ENCODE results near the gene ZNF205. TPM values are rescaled to one million over a fixed set of nuclear protein-coding genes. Genes with fewer than 3 reads are reported as not detected.
"Not testable (repeated sequence)": the region's sequence is repeated elsewhere in the genome, so short reads cannot be mapped to it uniquely, and the experiment has no call there.

The ZNF205 gene
- total RNA-seq, 1 experiment from 2014 or later, result 40.2 TPM

DNA sequence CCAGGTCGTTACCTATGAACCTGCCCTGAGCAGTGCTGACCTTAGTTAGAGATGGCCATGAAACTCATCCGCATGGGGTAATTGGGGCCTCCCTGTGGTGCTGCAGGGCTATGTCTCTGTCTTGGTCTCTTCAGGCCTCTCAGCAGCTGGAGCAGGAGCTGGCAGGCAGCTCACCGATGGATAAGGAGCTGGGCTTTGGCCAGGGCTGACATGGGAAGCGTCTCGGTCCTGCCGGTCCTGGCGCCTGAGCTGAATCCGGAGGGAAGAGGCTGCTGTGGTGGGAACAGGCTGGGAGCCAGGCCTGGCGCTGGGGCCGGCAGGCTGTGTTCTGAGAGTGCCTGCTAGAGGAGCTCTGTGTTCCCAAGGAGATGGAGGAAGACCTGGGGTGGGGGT lies 36.9 kb upstream of the ZNF205 start:
- DNase-seq, result peak; percentile 55
- Histone ChIP-seq H3K27me3 (ENCODE audit: control insufficient read depth, insufficient read depth, low read length) (no peaks in the 10 kb centered on the region), H3K4me3 (ENCODE audit: insufficient read depth, low read depth, low read length) (no peak overlapping the region), H3K36me3 (replicated peaks; ENCODE audit: control insufficient read depth, insufficient read depth, low read length) (no peaks in the 10 kb centered on the region)

DNA sequence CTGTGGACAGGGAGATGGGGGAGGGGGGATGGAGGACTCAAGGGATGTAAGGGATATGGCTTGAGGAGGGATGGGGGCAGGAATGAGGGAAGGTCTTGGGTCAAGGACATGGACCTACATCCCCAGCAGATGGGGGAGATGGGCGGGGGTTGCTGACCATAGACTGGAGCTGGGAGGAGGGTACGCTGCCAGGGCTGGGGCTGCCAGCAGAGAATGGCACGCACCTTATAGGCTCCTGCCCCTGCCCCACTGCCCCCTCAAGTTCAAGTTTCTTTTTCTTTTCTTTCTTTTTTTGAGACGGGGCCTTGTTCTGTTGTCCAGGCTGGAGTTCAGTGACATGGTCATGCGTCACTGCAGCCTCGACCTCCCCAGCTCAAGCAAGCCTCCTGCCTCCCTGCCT lies 36.4 kb upstream of the ZNF205 start:
- not testable (repeated sequence) for H3K36me3 ChIP-seq (replicated peaks; ENCODE audit: control insufficient read depth, insufficient read depth, low read length); DNase-seq; H3K27me3 ChIP-seq (ENCODE audit: control insufficient read depth, insufficient read depth, low read length); H3K4me3 ChIP-seq (ENCODE audit: insufficient read depth, low read depth, low read length)

DNA sequence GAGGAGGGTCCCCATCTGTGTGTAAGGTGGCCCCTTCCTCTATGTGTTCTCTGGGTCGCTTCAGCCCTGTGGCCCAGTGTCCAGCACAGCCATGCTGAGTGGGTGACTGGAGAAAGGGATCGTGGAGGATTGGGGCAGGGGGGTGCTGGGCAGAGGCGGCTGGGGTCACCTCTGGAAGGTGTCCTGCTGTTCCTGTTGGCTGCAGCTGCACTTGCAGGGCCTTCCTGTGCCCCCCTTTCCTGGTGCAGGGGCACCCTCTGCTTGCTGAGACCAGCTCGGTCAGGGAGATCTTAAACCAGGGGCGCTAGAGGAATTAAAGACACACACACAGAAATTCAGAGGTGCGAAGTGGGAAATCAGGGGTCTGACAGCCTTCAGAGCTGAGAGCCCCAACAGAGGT lies 35.8 kb upstream of the ZNF205 start:
- H3K4me3 ChIP-seq (ENCODE audit: insufficient read depth, low read depth, low read length), result no peak overlapping the region
- no peak for DNase-seq
- no peaks in the 10 kb centered on the region for H3K36me3 ChIP-seq (replicated peaks; ENCODE audit: control insufficient read depth, insufficient read depth, low read length)
- no peaks in the 10 kb centered on the region for H3K27me3 ChIP-seq (ENCODE audit: control insufficient read depth, insufficient read depth, low read length)

DNA sequence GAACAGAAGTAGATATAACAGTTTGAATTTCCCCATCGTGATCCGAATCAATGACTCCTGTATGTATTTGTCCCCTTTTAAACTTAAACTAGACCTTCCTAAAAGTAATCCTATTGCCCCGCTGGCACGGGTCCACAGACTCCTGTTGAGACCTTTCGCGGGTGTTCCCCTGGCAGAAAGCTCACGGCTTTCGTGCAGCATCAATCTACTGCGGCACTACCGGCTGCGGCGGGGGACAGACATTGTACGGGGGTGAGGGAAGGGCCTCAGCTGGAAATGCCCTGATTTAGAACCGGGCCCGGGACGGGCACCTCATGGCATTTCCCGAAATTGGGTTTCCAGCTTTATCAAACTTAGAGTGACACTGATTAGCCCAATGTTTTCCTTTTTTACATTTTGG lies 32.4 kb upstream of the ZNF205 start:
- H3K27me3 ChIP-seq (ENCODE audit: control insufficient read depth, insufficient read depth, low read length), result no peaks in the 10 kb centered on the region
- H3K4me3 ChIP-seq (ENCODE audit: insufficient read depth, low read depth, low read length), result no peak overlapping the region
- H3K36me3 ChIP-seq (replicated peaks; ENCODE audit: control insufficient read depth, insufficient read depth, low read length), result no peaks in the 10 kb centered on the region
- no peak for DNase-seq

DNA sequence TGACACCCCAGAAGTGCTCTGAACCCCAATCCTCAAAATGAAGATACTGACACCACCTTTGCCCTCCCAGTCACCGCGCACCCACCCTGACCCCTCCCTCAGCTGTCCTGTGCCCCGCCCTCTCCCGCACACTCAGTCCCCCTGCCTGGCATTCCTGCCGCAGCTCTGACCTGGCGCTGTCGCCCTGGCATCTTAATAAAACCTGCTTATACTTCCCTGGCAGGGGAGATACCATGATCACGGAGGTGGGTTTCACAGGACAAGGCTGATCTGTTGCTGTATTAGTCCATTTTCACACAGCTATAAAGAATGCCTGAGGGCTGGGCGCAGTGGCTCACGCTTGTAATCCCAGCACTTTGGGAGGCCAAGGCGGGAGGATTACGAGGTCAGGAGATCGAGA lies 30.4 kb upstream of the ZNF205 start:
- not testable (repeated sequence) for H3K4me3 ChIP-seq (ENCODE audit: insufficient read depth, low read depth, low read length); H3K36me3 ChIP-seq (replicated peaks; ENCODE audit: control insufficient read depth, insufficient read depth, low read length); H3K27me3 ChIP-seq (ENCODE audit: control insufficient read depth, insufficient read depth, low read length); DNase-seq

DNA sequence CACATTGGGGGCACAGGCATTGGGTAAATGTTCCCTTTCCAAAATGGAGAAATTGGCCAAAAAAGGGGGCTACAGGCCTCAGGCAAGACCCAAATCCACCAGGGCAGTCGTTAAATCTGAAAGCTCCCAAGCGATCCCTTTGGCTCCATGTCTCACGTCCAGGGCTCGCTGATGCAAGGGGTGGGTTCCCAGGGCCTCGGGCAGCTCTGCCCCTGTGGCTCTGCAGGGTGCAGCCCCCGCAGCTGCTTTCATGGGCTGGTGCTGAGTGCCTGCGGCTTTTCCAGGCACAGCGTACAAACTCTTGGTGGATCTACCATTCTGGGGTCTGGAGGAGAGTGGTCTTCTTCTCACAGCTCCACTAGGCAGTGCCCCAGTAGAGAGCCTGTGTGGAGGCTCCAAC lies 29.0 kb upstream of the ZNF205 start:
- not testable (repeated sequence) for H3K4me3 ChIP-seq (ENCODE audit: insufficient read depth, low read depth, low read length); H3K36me3 ChIP-seq (replicated peaks; ENCODE audit: control insufficient read depth, insufficient read depth, low read length); DNase-seq; H3K27me3 ChIP-seq (ENCODE audit: control insufficient read depth, insufficient read depth, low read length)

DNA sequence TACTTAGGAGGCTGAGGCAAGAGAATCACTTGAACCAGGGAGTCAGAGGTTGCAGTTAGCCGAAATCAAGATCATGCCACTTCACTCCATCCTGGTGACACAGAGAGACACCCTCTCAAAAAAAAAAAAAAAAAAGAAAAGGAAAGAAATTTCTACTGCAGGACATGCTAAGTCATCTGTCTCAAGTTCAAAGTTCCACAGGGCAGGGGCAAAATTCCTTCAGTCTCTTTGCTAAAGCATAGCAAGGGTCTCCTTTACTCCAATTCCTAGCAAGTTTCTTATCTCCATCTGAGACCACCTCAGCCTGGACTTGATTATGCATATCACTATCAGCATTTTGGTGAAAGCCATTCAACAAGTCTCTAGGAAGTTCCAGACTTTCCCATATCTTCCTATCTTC lies 27.9 kb upstream of the ZNF205 start:
- H3K27me3 ChIP-seq (ENCODE audit: control insufficient read depth, insufficient read depth, low read length), result no peaks in the 10 kb centered on the region
- no peak for DNase-seq
- peaks cover 9% of the 10 kb centered on the region for H3K36me3 ChIP-seq (replicated peaks; ENCODE audit: control insufficient read depth, insufficient read depth, low read length)
- no peak overlapping the region for H3K4me3 ChIP-seq (ENCODE audit: insufficient read depth, low read depth, low read length)

DNA sequence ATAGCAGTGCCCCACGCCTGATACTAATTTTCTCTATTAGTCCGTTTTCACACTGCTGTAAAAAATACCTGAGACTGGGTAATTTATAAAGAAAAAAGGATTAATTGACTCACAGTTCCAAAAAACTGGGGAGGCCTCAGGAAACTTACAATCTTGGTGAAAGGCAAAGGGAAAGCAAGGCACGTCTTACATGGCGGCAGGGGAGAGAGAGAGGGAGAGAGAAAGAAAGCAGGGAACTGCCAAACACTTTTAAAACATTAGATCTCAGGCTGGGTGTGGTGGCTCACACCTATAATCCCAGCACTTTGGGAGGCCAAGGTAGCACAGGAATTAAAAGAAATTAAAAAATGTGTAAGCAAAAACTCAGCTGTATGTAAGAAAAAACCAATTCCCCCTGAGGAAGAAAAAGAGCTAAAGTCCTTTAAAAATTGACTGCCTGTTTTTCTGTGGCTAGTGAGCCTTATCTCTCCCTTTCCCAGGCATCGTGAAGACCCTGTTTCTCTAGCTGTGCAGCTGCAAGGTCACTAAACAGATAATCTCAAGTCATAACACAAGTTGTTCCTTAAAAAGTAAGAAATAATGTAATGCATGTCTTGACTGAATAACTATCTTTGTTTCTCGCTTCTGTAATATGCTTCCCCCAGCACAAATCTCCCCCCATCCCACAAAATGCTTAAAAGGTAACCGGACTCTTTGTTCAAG lies 27.3 kb upstream of the ZNF205 start:
- peaks cover 10% of the 10 kb centered on the region for H3K36me3 ChIP-seq (replicated peaks; ENCODE audit: control insufficient read depth, insufficient read depth, low read length)
- no peak overlapping the region for H3K4me3 ChIP-seq (ENCODE audit: insufficient read depth, low read depth, low read length)
- no peak for DNase-seq
- no peaks in the 10 kb centered on the region for H3K27me3 ChIP-seq (ENCODE audit: control insufficient read depth, insufficient read depth, low read length)

DNA sequence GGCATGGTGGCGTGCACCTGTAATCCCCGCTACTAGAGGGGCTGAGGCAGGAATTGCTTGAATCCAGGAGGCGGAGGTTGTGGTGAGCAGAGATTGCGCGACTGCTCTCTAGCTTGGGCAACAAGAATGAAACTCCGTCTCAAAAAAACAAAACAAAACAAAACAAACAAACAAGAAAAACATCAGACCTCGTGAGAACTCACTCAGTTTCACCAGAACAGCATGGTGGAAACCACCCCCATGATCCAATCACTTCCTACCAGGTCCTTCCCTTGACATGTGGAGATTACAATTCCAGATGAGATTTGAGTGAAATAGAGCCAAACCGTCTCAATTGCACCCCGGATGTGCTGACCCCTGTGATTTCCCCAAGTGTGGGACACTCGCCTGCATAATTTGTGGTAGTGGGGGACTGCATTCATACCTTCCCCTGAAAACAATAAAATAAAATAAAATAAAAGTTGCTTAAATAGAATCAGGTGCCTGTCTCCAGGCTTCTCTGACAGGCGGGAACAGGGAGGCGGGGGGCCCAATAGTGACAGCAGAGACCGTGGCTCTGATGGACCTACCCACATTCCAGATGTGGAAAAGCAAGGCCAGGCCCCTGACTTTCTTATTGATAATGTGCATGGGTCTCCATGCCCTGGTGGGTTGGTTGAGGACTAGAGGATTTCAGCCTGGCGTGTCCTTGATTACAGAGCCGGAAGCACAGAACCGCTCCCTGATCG lies 26.4 kb upstream of the ZNF205 start:
- H3K4me3 ChIP-seq (ENCODE audit: insufficient read depth, low read depth, low read length), result no peak overlapping the region
- H3K27me3 ChIP-seq (ENCODE audit: control insufficient read depth, insufficient read depth, low read length), result no peaks in the 10 kb centered on the region
- no peak for DNase-seq
- H3K36me3 ChIP-seq (replicated peaks; ENCODE audit: control insufficient read depth, insufficient read depth, low read length), result peaks cover 12% of the 10 kb centered on the region

DNA sequence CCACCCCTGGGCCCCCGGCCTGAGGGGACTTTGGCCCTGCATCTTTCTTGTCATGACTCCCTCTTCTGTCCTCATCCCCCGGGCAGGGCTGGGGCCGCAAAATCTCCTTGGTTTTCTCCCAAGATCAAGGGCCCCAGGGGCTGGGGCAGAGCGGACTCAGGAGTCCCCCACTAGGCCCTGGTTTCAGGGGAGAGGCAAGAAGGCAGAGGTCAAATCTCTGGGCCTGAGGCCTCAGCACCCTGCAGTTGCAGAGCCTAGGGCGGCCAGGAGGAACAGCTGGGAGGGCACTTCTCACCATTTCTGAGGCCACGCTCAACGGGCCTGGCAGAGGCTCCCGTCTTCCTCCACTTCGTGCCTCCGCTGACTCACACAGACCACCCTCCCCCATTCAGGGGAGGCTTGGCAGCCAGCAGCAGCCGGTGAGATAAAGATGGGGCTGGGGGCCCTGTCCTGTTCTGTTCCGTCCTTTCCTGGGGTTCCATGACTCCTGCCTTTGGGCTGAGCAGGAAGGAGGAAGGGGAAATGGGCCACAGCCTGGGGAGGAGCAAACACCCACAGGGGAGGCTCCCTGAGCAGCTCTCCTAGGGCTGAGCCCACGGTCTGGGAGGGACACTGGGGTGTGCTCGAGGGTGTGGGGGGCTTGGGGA lies 25.7 kb upstream of the ZNF205 start:
- peak; percentile 59 for DNase-seq
- no peaks in the 10 kb centered on the region for H3K27me3 ChIP-seq (ENCODE audit: control insufficient read depth, insufficient read depth, low read length)
- H3K4me3 ChIP-seq (ENCODE audit: insufficient read depth, low read depth, low read length), result no peak overlapping the region
- peaks cover 19% of the 10 kb centered on the region for H3K36me3 ChIP-seq (replicated peaks; ENCODE audit: control insufficient read depth, insufficient read depth, low read length)

DNA sequence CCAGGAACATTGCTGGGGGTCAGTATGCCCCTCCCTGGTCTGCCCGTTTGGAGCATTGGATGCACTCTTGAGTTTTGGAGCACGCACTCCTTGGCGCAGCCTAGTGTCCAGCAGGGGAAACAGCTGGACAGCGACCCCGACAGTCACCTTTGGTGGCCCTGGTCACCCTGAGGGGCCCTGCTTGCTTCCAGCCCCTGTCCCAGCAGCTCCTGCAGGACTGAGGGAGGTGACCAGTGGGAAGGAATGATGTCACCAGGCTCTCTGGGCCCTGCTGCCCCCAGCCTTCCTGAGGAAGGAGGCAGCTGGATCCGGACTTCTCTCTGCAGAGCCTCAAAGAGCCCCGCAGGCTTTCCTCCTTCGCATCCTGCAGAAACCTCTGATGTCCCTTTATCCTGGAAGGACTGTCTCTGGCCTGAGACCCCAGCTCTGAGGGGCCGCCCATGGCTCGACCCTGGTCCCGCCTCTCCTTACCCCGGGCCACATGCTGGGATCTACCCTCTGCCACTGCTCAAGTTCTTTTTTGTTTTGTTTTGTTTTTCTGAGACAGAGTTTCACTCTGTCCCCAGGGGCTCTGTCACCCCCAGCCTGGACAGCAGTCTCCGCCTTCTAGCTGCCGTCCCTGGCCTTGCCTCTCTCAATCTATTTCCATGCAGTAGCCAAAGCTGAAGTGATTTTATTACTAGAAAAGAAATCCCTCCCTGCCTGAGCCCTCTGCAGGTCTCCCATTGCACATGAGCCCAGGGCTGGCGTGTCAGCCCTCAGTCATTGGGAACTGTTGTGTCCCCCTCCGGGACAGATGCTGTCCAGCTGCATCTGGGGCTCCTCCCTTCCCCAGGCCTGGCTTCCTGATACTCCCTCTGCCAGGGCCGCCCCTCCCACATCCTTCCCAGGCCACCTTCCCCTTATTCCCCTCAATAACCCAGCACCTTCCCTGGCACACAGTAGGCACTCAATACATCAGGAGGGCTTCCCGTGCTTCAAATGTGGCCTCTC lies 24.8 kb upstream of the ZNF205 start:
- no peaks in the 10 kb centered on the region for H3K27me3 ChIP-seq (ENCODE audit: control insufficient read depth, insufficient read depth, low read length)
- H3K4me3 ChIP-seq (ENCODE audit: insufficient read depth, low read depth, low read length), result no peak overlapping the region
- DNase-seq, result peak; percentile 74
- H3K36me3 ChIP-seq (replicated peaks; ENCODE audit: control insufficient read depth, insufficient read depth, low read length), result peaks cover 23% of the 10 kb centered on the region

DNA sequence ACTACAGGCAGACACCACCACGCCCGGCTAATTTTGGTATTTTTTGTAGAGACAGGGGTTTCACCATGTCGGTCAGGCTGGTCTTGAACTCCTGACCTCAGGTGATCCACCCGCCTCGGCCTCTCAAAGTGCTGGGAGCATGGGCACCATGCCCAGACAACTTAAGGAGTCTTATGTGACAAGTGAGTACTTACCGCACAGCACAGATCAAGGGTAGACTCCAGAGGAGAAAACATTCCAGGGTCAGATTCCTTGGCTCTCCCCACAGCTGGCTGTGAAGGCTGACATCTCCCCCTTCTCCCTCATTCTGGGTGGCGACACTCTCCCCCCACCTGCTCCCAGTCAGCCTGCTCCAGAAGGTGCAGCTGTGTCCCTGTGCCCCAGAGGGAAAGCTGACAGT lies 23.9 kb upstream of the ZNF205 start:
- Histone ChIP-seq H3K27me3 (ENCODE audit: control insufficient read depth, insufficient read depth, low read length) (no peaks in the 10 kb centered on the region), H3K4me3 (ENCODE audit: insufficient read depth, low read depth, low read length) (no peak overlapping the region), H3K36me3 (replicated peaks; ENCODE audit: control insufficient read depth, insufficient read depth, low read length) (peaks cover 25% of the 10 kb centered on the region)
- peak; percentile 18 for DNase-seq

DNA sequence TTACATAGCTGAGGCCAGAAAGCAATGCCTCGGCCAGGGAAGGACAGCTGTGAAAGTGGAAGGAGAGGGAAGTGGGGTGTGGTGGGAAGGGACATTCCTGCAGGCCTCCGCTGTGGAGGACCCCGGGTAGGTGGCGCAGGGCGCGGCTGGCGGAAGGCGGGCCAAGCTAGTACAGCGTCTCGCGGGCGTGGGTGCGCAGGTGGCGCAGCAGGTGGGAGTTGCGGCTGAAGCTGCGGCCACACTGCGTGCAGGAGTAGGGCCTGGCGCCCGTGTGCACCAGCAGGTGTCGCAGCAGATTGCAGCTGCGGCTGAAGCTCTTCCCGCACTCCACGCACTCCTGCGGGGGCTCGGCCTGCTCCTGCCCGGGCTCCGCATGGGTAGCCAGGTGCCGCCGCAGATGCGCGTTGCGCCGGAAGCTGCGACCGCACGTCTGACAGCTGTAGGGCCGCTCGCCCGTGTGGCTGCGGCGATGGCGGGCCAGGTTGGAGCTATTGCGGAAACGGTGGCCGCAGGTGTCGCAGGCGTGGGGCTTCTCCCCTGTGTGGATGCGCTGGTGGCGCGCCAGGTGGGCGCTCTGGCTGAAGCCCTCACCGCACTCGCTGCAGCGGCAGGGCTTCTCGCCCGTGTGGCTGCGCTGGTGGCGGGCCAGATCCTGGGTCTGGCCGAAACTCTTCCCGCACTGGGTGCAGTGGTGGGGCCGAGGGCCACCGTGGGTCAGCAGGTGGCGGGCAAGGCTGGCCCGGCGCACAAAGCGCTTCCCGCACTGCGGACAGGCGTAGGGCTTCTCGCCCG lies 23.3 kb upstream of the ZNF205 start:
- DNase-seq, result peak; percentile 43
- H3K4me3 ChIP-seq (ENCODE audit: insufficient read depth, low read depth, low read length), result no peak overlapping the region
- no peaks in the 10 kb centered on the region for H3K27me3 ChIP-seq (ENCODE audit: control insufficient read depth, insufficient read depth, low read length)
- peaks cover 27% of the 10 kb centered on the region for H3K36me3 ChIP-seq (replicated peaks; ENCODE audit: control insufficient read depth, insufficient read depth, low read length)
